ENCODE measurements around the gene UACA. TPM values are rescaled to one million over a fixed set of nuclear protein-coding genes. Genes with fewer than 3 reads are reported as not detected.
A peak's percentile ranks its signal among the peaks of the same experiment; 100 is the strongest.

Gene UACA
- total RNA-seq, 2 donors from 2014 or later, result 49.7 to 67.1 TPM

- 90 to 100% methylated on average over 1 to 2 of the region's 2 CpGs for WGBS, 2 experiments (ENCODE audit: insufficient coverage in 1 of 2, insufficient read length in 1 of 2)
- H3K4me1 ChIP-seq (ENCODE audit: control insufficient read depth, insufficient read depth, low read length), result peaks cover 10% of the 10 kb centered on the region
- Mint-ChIP-seq H3K36me3 (ENCODE audit: low read depth) (no peaks in the 10 kb centered on the region), H3K4me3 (no peak overlapping the region), H3K27ac (no peak overlapping the region), H3K27me3 (ENCODE audit: insufficient read depth) (no peaks in the 10 kb centered on the region), H3K9me3 (no peaks in the 10 kb centered on the region), H3K4me1 (peaks cover 47% of the 10 kb centered on the region)
- no peaks in the 10 kb centered on the region for H3K36me3 ChIP-seq (ENCODE audit: control insufficient read depth, insufficient read depth, low read length)
- no peak for DNase-seq
- no peak for TF ChIP-seq CTCF (conservative IDR thresholded peaks at IDR 0.05)
- no peak overlapping the region for H3K4me3 ChIP-seq (ENCODE audit: low read length)
- H3K27me3 ChIP-seq (ENCODE audit: control insufficient read depth, insufficient read depth, low read length, poor library complexity, severe bottlenecking), result no peaks in the 10 kb centered on the region
- no peaks in the 10 kb centered on the region for H3K9me3 ChIP-seq (ENCODE audit: control insufficient read depth, low read length)
- no peak overlapping the region for H3K9ac ChIP-seq (ENCODE audit: extremely low read depth, low read length, poor library complexity, severe bottlenecking)
- peak overlapping the region; percentile 70 for H3K27ac ChIP-seq (ENCODE audit: low read depth, low read length)
Observed at GRCh38 chr15:70714015-70714414, 49.3 kb downstream of the UACA start.

GRCh38 chr15:70712271-70712670 lies 51.1 kb downstream of the UACA start:
- H3K36me3 ChIP-seq (ENCODE audit: control insufficient read depth, insufficient read depth, low read length), result peaks cover 6% of the 10 kb centered on the region
- no peaks in the 10 kb centered on the region for H3K9me3 Mint-ChIP-seq
- no peak for TF ChIP-seq CTCF (conservative IDR thresholded peaks at IDR 0.05)
- H3K27ac ChIP-seq (ENCODE audit: low read depth, low read length), result no peak overlapping the region
- H3K4me1 Mint-ChIP-seq, result peaks cover 47% of the 10 kb centered on the region
- H3K4me3 ChIP-seq (ENCODE audit: low read length), result no peak overlapping the region
- peaks cover 2% of the 10 kb centered on the region for H3K36me3 Mint-ChIP-seq (ENCODE audit: low read depth)
- DNase-seq, result no peak
- H3K27me3 Mint-ChIP-seq (ENCODE audit: insufficient read depth), result no peaks in the 10 kb centered on the region
- H3K4me3 Mint-ChIP-seq, result no peak overlapping the region
- no peak overlapping the region for H3K27ac Mint-ChIP-seq
- H3K27me3 ChIP-seq (ENCODE audit: control insufficient read depth, insufficient read depth, low read length, poor library complexity, severe bottlenecking), result no peaks in the 10 kb centered on the region
- peaks cover 10% of the 10 kb centered on the region for H3K4me1 ChIP-seq (ENCODE audit: control insufficient read depth, insufficient read depth, low read length)
- H3K9ac ChIP-seq (ENCODE audit: extremely low read depth, low read length, poor library complexity, severe bottlenecking), result no peak overlapping the region
- H3K9me3 ChIP-seq (ENCODE audit: control insufficient read depth, low read length), result peaks cover 8% of the 10 kb centered on the region
- WGBS, 2 experiments (ENCODE audit: insufficient coverage in 1 of 2, insufficient read length in 1 of 2), result 89 to 98% methylated on average over 2 to 3 of the region's 3 CpGs

GRCh38 chr15:70710714-70711113 lies 52.6 kb downstream of the UACA start:
- H3K4me3 ChIP-seq (ENCODE audit: low read length), result peak overlapping the region; percentile 20
- H3K9me3 ChIP-seq (ENCODE audit: control insufficient read depth, low read length), result peaks cover 8% of the 10 kb centered on the region
- peak; percentile 76 for DNase-seq
- WGBS, 2 experiments (ENCODE audit: insufficient coverage in 1 of 2, insufficient read length in 1 of 2), result 87 to 89% methylated on average over 5 of the region's 5 CpGs
- no peak overlapping the region for H3K9ac ChIP-seq (ENCODE audit: extremely low read depth, low read length, poor library complexity, severe bottlenecking)
- Mint-ChIP-seq H3K27ac (peak overlapping the region; percentile 42), H3K36me3 (ENCODE audit: low read depth) (peaks cover 5% of the 10 kb centered on the region), H3K9me3 (peaks cover 1% of the 10 kb centered on the region), H3K4me1 (peaks cover 44% of the 10 kb centered on the region), H3K4me3 (no peak overlapping the region), H3K27me3 (ENCODE audit: insufficient read depth) (no peaks in the 10 kb centered on the region)
- H3K36me3 ChIP-seq (ENCODE audit: control insufficient read depth, insufficient read depth, low read length), result peaks cover 6% of the 10 kb centered on the region
- H3K4me1 ChIP-seq (ENCODE audit: control insufficient read depth, insufficient read depth, low read length), result peaks cover 10% of the 10 kb centered on the region
- no peak overlapping the region for H3K27ac ChIP-seq (ENCODE audit: low read depth, low read length)
- no peaks in the 10 kb centered on the region for H3K27me3 ChIP-seq (ENCODE audit: control insufficient read depth, insufficient read depth, low read length, poor library complexity, severe bottlenecking)
- no peak for TF ChIP-seq CTCF (conservative IDR thresholded peaks at IDR 0.05)
